Left ventricle myocardium inferior (tissue), 1 donor: Measurements from ENCODE around the gene GBA2. TPM values are rescaled to one million over a fixed set of nuclear protein-coding genes. Genes with fewer than 3 reads are reported as not detected.

Experiments used
- DNase-seq: peaks from one replicate; pipeline ENCODE4 v3.0.0-alpha.2; 2020
- H3K27ac ChIP-seq: fragments of 200-600 bp; replicated peaks from 2 replicates; pipeline ENCODE4 v1.8.0; 2021
- H3K27me3 ChIP-seq: fragments of 200-600 bp; 2 replicates; pipeline ENCODE4 v1.8.0; 2021; ENCODE audit warnings: low read depth
- H3K36me3 ChIP-seq: fragments of 200-600 bp; 2 replicates; pipeline ENCODE4 v1.8.0; 2021
- H3K4me1 ChIP-seq: fragments of 200-600 bp; 2 replicates; pipeline ENCODE4 v1.8.0; 2021
- H3K4me3 ChIP-seq: fragments of 200-600 bp; 2 replicates; pipeline ENCODE4 v1.8.0; 2021; ENCODE audit warnings: mild to moderate bottlenecking, moderate library complexity
- H3K9me3 ChIP-seq: fragments of 200-600 bp; replicated peaks from 2 replicates; pipeline ENCODE4 v1.8.0; 2021
- intact Hi-C: fragments of 100-400 bp; cut with micrococcal nuclease; formaldehyde crosslinking; loops from one replicate; pipeline ENCODE4 v1.11.0; 2022
- total RNA-seq: library from RNA; stranded (reverse); fragmentation: NEBNext Ultra II Directional; extraction: Animal tissue kit (Norgen Biotek cat#: 25700); gene quantifications from one replicate; pipeline ENCODE4 v1.2.1, GENCODE V29; 2021
- TF ChIP-seq, protein P1 (sequence below): fragments of 200-600 bp; IDR thresholded peaks from 2 replicates; pipeline ENCODE4 v1.8.0; 2021; ENCODE audit warnings: antibody characterized with exemption, mild to moderate bottlenecking, borderline replicate concordance
- donor health status: DM: no; HTN: yes; CAD: no; lungs with severe emphysema.

Gene GBA2
- total RNA-seq, 1 donor from 2014 or later, result 75.0 TPM

DNA sequence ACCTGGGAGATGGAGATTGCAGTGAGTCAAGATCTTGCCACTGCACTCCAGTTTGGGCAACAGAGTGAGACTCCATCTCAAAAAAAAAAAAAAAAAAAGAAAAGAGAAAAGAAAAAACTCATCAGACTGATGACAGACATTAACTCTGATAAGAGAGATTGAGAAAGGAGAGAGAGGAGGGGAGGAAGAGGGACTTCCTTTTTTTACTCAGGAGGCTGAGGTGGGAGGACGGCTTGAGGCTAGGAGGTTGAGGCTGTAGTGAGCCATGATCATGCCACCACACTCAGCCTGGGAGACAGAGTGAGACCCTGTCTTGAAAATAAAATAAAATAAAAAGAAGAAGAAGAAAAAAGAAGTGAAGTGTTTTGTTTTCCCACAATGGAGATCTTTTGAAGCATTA lies 14.8 kb upstream of the GBA2 start:
- DNase-seq, result no peak
- Histone ChIP-seq H3K27ac (no peak overlapping the region), H3K4me1 (peaks cover 2% of the 10 kb centered on the region), H3K9me3 (no peaks in the 10 kb centered on the region), H3K36me3 (no peaks in the 10 kb centered on the region), H3K4me3 (no peak overlapping the region), H3K27me3 (no peaks in the 10 kb centered on the region)
- intact Hi-C loops, result no loop called here
- TF ChIP-seq, protein P1, sequence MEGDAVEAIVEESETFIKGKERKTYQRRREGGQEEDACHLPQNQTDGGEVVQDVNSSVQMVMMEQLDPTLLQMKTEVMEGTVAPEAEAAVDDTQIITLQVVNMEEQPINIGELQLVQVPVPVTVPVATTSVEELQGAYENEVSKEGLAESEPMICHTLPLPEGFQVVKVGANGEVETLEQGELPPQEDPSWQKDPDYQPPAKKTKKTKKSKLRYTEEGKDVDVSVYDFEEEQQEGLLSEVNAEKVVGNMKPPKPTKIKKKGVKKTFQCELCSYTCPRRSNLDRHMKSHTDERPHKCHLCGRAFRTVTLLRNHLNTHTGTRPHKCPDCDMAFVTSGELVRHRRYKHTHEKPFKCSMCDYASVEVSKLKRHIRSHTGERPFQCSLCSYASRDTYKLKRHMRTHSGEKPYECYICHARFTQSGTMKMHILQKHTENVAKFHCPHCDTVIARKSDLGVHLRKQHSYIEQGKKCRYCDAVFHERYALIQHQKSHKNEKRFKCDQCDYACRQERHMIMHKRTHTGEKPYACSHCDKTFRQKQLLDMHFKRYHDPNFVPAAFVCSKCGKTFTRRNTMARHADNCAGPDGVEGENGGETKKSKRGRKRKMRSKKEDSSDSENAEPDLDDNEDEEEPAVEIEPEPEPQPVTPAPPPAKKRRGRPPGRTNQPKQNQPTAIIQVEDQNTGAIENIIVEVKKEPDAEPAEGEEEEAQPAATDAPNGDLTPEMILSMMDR, result no peak

- intact Hi-C loops, result no loop called here
Measured at GRCh38 chr9:35763181-35763580, 14.2 kb upstream of the GBA2 start.

DNA sequence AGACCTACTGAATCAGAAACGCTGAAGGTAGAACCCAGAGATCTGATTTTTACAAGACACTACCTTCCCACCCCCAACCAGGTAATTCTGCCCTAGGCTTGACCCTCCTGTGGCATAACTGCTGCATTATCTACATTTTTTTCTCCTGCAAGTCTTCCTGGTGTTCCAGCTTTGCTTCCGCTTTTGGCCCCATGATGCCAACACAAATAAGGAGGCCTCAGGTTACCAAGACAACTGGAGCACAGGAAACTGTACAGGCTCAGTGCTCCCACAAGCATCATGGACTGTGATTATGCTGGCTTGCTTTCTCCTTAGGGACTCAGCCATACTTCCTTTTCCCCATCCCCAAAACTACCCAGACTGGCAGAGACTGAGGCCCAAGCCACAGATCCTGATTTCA lies 11.6 kb upstream of the GBA2 start:
- H3K9me3 ChIP-seq, result no peaks in the 10 kb centered on the region
- no peak for DNase-seq
- no peak overlapping the region for H3K4me3 ChIP-seq
- TF ChIP-seq, protein P1, result no peak
- peaks cover 30% of the 10 kb centered on the region for H3K4me1 ChIP-seq
- no peaks in the 10 kb centered on the region for H3K36me3 ChIP-seq
- intact Hi-C loops, result no loop called here
- H3K27ac ChIP-seq, result peak overlapping the region; percentile 5
- no peaks in the 10 kb centered on the region for H3K27me3 ChIP-seq

More at GRCh38 chr9:35763181-35763580, 14.2 kb upstream of the GBA2 start:
- Histone ChIP-seq H3K27me3 (no peaks in the 10 kb centered on the region), H3K4me1 (peaks cover 8% of the 10 kb centered on the region), H3K9me3 (no peaks in the 10 kb centered on the region), H3K36me3 (no peaks in the 10 kb centered on the region), H3K27ac (no peak overlapping the region), H3K4me3 (no peak overlapping the region)
- DNase-seq, result no peak
- TF ChIP-seq, protein P1, result no peak

GRCh38 chr9:35759795-35760194 lies 10.8 kb upstream of the GBA2 start:
- no peak for DNase-seq
- H3K27ac ChIP-seq, result no peak overlapping the region
- no peaks in the 10 kb centered on the region for H3K27me3 ChIP-seq
- TF ChIP-seq, protein P1, result no peak
- peaks cover 30% of the 10 kb centered on the region for H3K4me1 ChIP-seq
- intact Hi-C loops, result no loop called here
- peaks cover 3% of the 10 kb centered on the region for H3K36me3 ChIP-seq
- no peaks in the 10 kb centered on the region for H3K9me3 ChIP-seq
- no peak overlapping the region for H3K4me3 ChIP-seq

GRCh38 chr9:35758475-35759050 lies 9.5 kb upstream of the GBA2 start:
- H3K27me3 ChIP-seq, result no peaks in the 10 kb centered on the region
- no peak for DNase-seq
- H3K4me3 ChIP-seq, result no peak overlapping the region
- TF ChIP-seq, protein P1, result no peak
- peaks cover 30% of the 10 kb centered on the region for H3K4me1 ChIP-seq
- intact Hi-C loops, result no loop called here
- peaks cover 16% of the 10 kb centered on the region for H3K36me3 ChIP-seq
- peak overlapping the region; percentile 88 for H3K27ac ChIP-seq
- H3K9me3 ChIP-seq, result no peaks in the 10 kb centered on the region
